Osteocyte (in vitro differentiated cells): ENCODE results near the gene OTUD3. TPM values are rescaled to one million over a fixed set of nuclear protein-coding genes. Genes with fewer than 3 reads are reported as not detected.

Source experiments
- DNase-seq: peaks from one replicate; pipeline ENCODE4 v3.0.0; 2021; ENCODE audit warnings: mixed read lengths; ENCODE audit not compliant: unreplicated experiment; ENCODE audit errors: extremely low spot score
- H3K27ac Mint-ChIP-seq: one replicate; pipeline ENCODE4 v1.8.0; 2021; ENCODE audit warnings: mild to moderate bottlenecking, mixed read lengths; ENCODE audit not compliant: unreplicated experiment
- H3K27me3 Mint-ChIP-seq: one replicate; pipeline ENCODE4 v1.8.0; 2021; ENCODE audit warnings: mixed read lengths; ENCODE audit not compliant: unreplicated experiment
- H3K36me3 Mint-ChIP-seq: one replicate; pipeline ENCODE4 v1.8.0; 2021; ENCODE audit warnings: mixed read lengths; ENCODE audit not compliant: unreplicated experiment
- H3K4me1 Mint-ChIP-seq: one replicate; pipeline ENCODE4 v1.8.0; 2021; ENCODE audit warnings: mixed read lengths; ENCODE audit not compliant: unreplicated experiment
- H3K4me3 Mint-ChIP-seq: one replicate; pipeline ENCODE4 v1.8.0; 2021; ENCODE audit warnings: mild to moderate bottlenecking, moderate library complexity, mixed read lengths; ENCODE audit not compliant: unreplicated experiment
- H3K9me3 Mint-ChIP-seq: one replicate; pipeline ENCODE4 v1.8.0; 2021; ENCODE audit warnings: mixed read lengths; ENCODE audit not compliant: unreplicated experiment
- CTCF ChIP-seq: fragments of 200-600 bp; sonication (generic); IDR thresholded peaks from 2 replicates; pipeline ENCODE4 v1.5.0; 2021; ENCODE audit warnings: antibody characterized with exemption, mild to moderate bottlenecking, moderate library complexity
- total RNA-seq: library from RNA; stranded (reverse); gene quantifications from 2 replicates; pipeline ENCODE4 v1.2.1, GENCODE V29; 2021

OTUD3 gene
- total RNA-seq, 1 donor from 2014 or later = 11.4 TPM

- no peak overlapping the region for H3K4me3 Mint-ChIP-seq
- no peaks in the 10 kb centered on the region for H3K36me3 Mint-ChIP-seq
- peaks cover 2% of the 10 kb centered on the region for H3K27me3 Mint-ChIP-seq
- TF ChIP-seq CTCF = no peak
- H3K9me3 Mint-ChIP-seq = no peaks in the 10 kb centered on the region
- H3K27ac Mint-ChIP-seq = no peak overlapping the region
- DNase-seq = no peak
- peaks cover 1% of the 10 kb centered on the region for H3K4me1 Mint-ChIP-seq
Measured at GRCh38 chr1:19852036-19852435, 30.2 kb upstream of the OTUD3 start.

GRCh38 chr1:19854866-19855265 lies 27.3 kb upstream of the OTUD3 start:
- no peaks in the 10 kb centered on the region for H3K27me3 Mint-ChIP-seq
- TF ChIP-seq CTCF = no peak
- H3K4me1 Mint-ChIP-seq = peaks cover 1% of the 10 kb centered on the region
- no peak overlapping the region for H3K27ac Mint-ChIP-seq
- DNase-seq = no peak
- H3K36me3 Mint-ChIP-seq = no peaks in the 10 kb centered on the region
- H3K9me3 Mint-ChIP-seq = no peaks in the 10 kb centered on the region
- no peak overlapping the region for H3K4me3 Mint-ChIP-seq

GRCh38 chr1:19858893-19859292 lies 23.3 kb upstream of the OTUD3 start:
- Mint-ChIP-seq H3K36me3 (peaks cover 4% of the 10 kb centered on the region), H3K27ac (no peak overlapping the region), H3K4me3 (no peak overlapping the region), H3K9me3 (peaks cover 5% of the 10 kb centered on the region), H3K27me3 (no peaks in the 10 kb centered on the region), H3K4me1 (peaks cover 3% of the 10 kb centered on the region)
- no peak for DNase-seq
- no peak for TF ChIP-seq CTCF

GRCh38 chr1:19859876-19860275 lies 22.3 kb upstream of the OTUD3 start:
- DNase-seq = no peak
- Mint-ChIP-seq H3K4me3 (no peak overlapping the region), H3K27ac (no peak overlapping the region), H3K9me3 (peaks cover 5% of the 10 kb centered on the region), H3K4me1 (peaks cover 5% of the 10 kb centered on the region), H3K36me3 (peaks cover 4% of the 10 kb centered on the region), H3K27me3 (no peaks in the 10 kb centered on the region)
- no peak for TF ChIP-seq CTCF

GRCh38 chr1:19860418-19860817 lies 21.8 kb upstream of the OTUD3 start:
- DNase-seq = no peak
- no peak overlapping the region for H3K4me3 Mint-ChIP-seq
- H3K27me3 Mint-ChIP-seq = no peaks in the 10 kb centered on the region
- H3K27ac Mint-ChIP-seq = no peak overlapping the region
- peaks cover 5% of the 10 kb centered on the region for H3K9me3 Mint-ChIP-seq
- no peak for TF ChIP-seq CTCF
- peaks cover 5% of the 10 kb centered on the region for H3K4me1 Mint-ChIP-seq
- H3K36me3 Mint-ChIP-seq = peaks cover 4% of the 10 kb centered on the region
